ENCODE results near the gene SCART1. TPM values are rescaled to one million over a fixed set of nuclear protein-coding genes. Genes with fewer than 3 reads are reported as not detected.
"Not testable (repeated sequence)": the region's sequence is repeated elsewhere in the genome, so short reads cannot be mapped to it uniquely, and the experiment has no call there.

The SCART1 gene
- 1.5 TPM for total RNA-seq
- 1 to 10 TPM in 5 of 8 donors, under 1 TPM in 3; 0.53 to 1.9 (median 1.4) TPM for polyA plus RNA-seq (ENCODE audit: insufficient read depth in 1 of 8, insufficient read length in 8 of 8, low replicate concordance in 1 of 8)
- long read RNA-seq, donor 1, result 0 reads
- long read RNA-seq, donor 2, result 0 reads
- long read RNA-seq, donor 3, result 0 reads
- long read RNA-seq, donor 4, result 0 reads
- long read RNA-seq, donor 5, result 0 reads
- long read RNA-seq, donor 6, result 0 reads
- long read RNA-seq, donor 7, result 0 reads
- long read RNA-seq, donor 8, result 0 reads
- long read RNA-seq, donor 9, result 0 reads
- long read RNA-seq, donor 10, result 0 reads
- long read RNA-seq, donor 11, result 0 reads

DNA sequence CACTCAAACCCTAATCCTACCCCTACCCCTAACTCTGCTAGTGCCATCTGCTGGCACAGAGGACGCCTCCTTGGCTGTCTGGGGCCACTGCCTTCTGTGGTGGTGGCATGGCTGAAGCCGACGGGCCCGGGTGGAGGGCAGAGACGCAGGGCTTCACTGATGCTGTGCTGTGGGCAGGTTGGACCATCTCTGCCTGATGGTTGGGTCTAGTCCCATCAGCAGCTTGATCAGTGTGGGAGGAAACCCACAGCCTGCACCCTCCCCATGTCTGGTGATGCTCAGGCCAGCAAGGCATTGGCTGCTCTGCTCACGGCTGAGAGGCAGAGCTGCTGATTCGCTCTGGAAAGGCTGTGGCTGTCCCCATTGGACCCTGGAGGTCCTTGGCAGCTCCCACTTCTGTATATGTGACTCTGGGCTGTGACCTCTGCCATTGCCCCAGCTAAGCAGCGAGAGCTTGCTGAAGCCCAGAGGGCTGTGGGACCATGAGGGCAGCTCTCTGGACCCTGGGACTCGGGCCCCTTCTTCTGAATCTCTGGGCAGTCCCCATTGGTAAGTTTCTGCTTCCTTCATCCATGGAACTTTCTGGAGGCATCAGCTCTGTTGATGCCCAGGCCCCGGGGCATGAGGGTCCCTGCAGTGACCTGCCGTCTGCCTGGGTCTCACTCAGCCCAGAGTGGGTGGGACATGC is at the start of gene SCART1:
SCART1 (plus strand) TSS at position 430 of the 688 bp plus-strand sequence; CDS start at position 483, 53 bp downstream.
- Histone ChIP-seq H3K9me3 (replicated peaks; ENCODE audit: control insufficient read depth, low read depth, low read length) (no peaks in the 10 kb centered on the region), H3K36me3 (ENCODE audit: control insufficient read depth, insufficient read depth, low read length) (no peaks in the 10 kb centered on the region), H3K27me3 (ENCODE audit: control insufficient read depth, insufficient read depth, low read length) (no peaks in the 10 kb centered on the region), H3K4me1 (ENCODE audit: control insufficient read depth, insufficient read depth, low read length) (no peaks in the 10 kb centered on the region), H3K4me3 (ENCODE audit: low read length) (no peak within 1 kb of the TSS), H3K27ac (ENCODE audit: low read length) (no peak within 1 kb of the TSS)
- no peak for DNase-seq
- 87% methylated on average over 9 of the region's 11 CpGs for WGBS (ENCODE audit: insufficient coverage)

DNA sequence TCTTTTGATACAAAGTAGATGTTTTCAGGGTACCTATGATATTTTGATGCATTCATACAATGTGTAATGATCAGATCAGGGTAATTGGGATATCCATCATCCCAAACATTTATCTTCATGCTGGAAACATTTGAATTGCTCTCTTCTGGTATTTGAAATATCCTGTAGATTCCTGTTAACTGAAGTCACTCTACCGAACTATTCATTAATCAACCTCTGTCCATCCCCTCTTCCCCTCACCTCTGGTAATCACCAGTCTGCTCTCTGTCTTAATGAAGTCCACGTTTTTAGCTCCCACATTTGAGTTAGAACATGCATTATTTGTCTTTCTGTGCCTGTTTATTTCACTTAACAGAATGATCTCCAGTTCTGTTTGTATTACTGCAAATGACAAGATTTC is 48.5 kb upstream of the SCART1 start:
- Histone ChIP-seq H3K4me1 (ENCODE audit: control insufficient read depth, insufficient read depth, low read length) (no peaks in the 10 kb centered on the region), H3K27me3 (ENCODE audit: control insufficient read depth, insufficient read depth, low read length) (no peaks in the 10 kb centered on the region), H3K27ac (ENCODE audit: low read length) (no peak overlapping the region), H3K9me3 (replicated peaks; ENCODE audit: control insufficient read depth, low read depth, low read length) (peaks cover 17% of the 10 kb centered on the region), H3K36me3 (ENCODE audit: control insufficient read depth, insufficient read depth, low read length) (peaks cover 64% of the 10 kb centered on the region), H3K4me3 (ENCODE audit: low read length) (no peak overlapping the region)
- WGBS (ENCODE audit: insufficient coverage), result no CpG with 5 or more reads among the region's 2 CpGs
- no peak for DNase-seq

DNA sequence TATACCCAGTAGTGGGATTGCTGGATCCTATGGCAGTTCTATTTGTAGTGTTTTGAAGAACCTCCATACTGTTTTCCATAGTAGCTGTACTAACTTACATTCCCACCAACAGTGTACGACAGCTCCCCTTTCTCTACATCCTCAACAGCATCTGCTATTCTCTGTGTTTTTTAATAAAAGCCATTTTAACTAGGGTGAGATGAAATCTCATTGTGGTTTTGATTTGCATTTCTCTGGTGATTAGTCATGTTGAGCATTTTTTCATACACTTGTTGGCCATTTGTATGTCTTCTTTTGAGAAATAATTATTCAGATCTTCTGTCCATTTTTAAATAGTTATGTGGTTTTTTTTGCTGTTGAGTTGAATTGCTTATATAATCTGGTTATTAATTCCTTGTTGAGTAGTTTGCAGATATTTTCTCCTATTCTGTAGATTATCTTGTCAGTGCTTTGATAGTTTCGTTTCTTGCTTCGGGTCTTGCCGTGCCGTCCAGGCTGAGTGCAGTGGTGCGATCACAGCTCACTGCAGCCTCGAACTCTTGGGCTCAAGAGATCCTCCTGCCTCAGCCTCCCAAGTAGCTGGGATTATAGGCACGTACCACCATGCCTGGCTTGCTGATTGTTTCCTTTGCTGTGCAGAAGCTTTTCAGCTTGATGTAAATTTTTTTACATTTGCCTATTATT is 47.8 kb upstream of the SCART1 start:
- Histone ChIP-seq H3K4me1 (ENCODE audit: control insufficient read depth, insufficient read depth, low read length) (no peaks in the 10 kb centered on the region), H3K27me3 (ENCODE audit: control insufficient read depth, insufficient read depth, low read length) (no peaks in the 10 kb centered on the region), H3K4me3 (ENCODE audit: low read length) (no peak overlapping the region), H3K27ac (ENCODE audit: low read length) (no peak overlapping the region), H3K36me3 (ENCODE audit: control insufficient read depth, insufficient read depth, low read length) (peaks cover 63% of the 10 kb centered on the region), H3K9me3 (replicated peaks; ENCODE audit: control insufficient read depth, low read depth, low read length) (peaks cover 22% of the 10 kb centered on the region)
- WGBS (ENCODE audit: insufficient coverage), result 94% methylated on average over 6 of the region's 8 CpGs
- DNase-seq, result no peak

DNA sequence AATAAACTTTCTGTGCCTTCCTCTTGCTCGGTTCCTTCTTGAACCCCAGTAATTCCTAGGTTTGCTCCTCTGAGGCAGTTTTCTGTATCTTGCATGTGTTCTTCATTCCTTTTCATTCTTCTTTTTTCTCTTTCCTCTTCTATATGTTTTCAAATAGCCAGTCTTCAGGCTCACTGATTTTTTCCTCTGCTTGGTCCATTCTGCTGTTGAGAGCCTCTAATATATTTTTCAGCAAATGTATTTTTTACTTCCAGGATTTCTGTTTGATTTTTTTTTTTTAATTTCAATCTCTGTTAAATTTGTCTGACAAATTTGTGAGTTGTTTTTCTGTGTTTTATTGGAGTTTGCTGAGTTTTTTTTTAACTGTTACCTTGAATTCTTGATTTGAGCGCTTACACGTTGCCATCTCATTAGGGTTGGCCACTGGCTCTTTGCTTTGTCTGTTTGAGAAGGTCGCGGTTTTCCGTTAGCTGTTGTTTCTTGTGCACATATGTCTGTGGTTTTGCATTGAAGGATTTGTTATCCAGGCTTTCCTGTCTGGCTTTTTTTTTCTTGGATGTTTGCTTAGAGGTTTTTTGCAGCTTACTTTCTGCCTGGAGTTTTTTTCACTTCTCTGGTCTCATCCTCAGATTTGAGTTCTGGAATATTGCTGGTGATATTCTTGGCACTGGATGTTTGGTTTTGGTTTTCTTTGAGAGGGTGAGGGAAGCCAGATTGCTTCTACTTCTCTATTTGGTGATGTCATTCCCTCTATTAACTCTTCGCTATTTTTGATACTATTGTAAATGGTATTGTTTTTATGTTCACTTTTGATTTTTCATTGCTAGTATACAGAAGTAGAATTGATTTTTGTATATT is 42.0 kb upstream of the SCART1 start:
- H3K36me3 ChIP-seq (ENCODE audit: control insufficient read depth, insufficient read depth, low read length), result peaks cover 44% of the 10 kb centered on the region
- no peak overlapping the region for H3K4me3 ChIP-seq (ENCODE audit: low read length)
- peaks cover 42% of the 10 kb centered on the region for H3K9me3 ChIP-seq (replicated peaks; ENCODE audit: control insufficient read depth, low read depth, low read length)
- DNase-seq, result no peak
- no peaks in the 10 kb centered on the region for H3K4me1 ChIP-seq (ENCODE audit: control insufficient read depth, insufficient read depth, low read length)
- WGBS (ENCODE audit: insufficient coverage), result 80% methylated on average over 1 of the region's 7 CpGs
- no peaks in the 10 kb centered on the region for H3K27me3 ChIP-seq (ENCODE audit: control insufficient read depth, insufficient read depth, low read length)
- H3K27ac ChIP-seq (ENCODE audit: low read length), result no peak overlapping the region

DNA sequence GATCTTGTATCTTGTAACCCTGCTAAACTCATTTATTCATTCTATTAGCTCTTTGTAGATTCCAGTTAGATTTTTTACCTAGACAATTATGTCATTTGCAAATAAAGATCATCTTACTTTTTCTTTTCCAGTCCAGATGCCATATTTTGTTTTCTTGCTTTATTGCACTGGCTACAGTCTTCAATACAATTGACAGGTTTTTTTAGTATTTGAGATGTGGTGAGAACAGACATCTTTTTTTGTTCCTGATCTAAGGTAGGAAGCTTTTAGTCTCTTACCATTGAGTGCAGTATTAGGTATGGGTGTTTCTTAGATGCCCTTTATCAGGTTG is 41.4 kb upstream of the SCART1 start:
- Histone ChIP-seq H3K4me1 (ENCODE audit: control insufficient read depth, insufficient read depth, low read length) (no peaks in the 10 kb centered on the region), H3K36me3 (ENCODE audit: control insufficient read depth, insufficient read depth, low read length) (peaks cover 39% of the 10 kb centered on the region), H3K27ac (ENCODE audit: low read length) (no peak overlapping the region), H3K4me3 (ENCODE audit: low read length) (no peak overlapping the region), H3K27me3 (ENCODE audit: control insufficient read depth, insufficient read depth, low read length) (no peaks in the 10 kb centered on the region), H3K9me3 (replicated peaks; ENCODE audit: control insufficient read depth, low read depth, low read length) (peaks cover 38% of the 10 kb centered on the region)
- no peak for DNase-seq

DNA sequence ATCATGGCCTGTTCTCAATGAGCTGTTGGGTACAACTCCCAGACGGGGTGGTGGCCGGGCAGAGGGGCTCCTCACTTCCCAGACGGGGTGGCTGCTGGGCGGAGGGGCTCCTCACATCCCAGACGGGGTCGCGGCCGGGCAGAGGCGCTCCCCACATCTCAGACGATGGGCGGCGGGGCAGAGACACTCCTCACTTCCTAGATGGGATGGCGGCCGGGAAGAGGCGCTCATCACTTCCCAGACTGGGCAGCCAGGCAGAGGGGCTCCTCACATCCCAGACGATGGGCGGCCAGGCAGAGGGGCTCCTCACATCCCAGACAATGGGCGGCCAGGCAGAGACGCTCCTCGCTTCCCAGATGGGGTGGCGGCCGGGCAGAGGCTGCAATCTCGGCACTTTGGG is 39.3 kb upstream of the SCART1 start:
- 94% methylated on average over 2 of the region's 23 CpGs for WGBS (ENCODE audit: insufficient coverage)
- not testable (repeated sequence) for H3K27me3 ChIP-seq (ENCODE audit: control insufficient read depth, insufficient read depth, low read length); H3K4me1 ChIP-seq (ENCODE audit: control insufficient read depth, insufficient read depth, low read length); H3K4me3 ChIP-seq (ENCODE audit: low read length); H3K27ac ChIP-seq (ENCODE audit: low read length); DNase-seq
- Histone ChIP-seq H3K9me3 (replicated peaks; ENCODE audit: control insufficient read depth, low read depth, low read length) (peaks cover 32% of the 10 kb centered on the region), H3K36me3 (ENCODE audit: control insufficient read depth, insufficient read depth, low read length) (peaks cover 42% of the 10 kb centered on the region)

DNA sequence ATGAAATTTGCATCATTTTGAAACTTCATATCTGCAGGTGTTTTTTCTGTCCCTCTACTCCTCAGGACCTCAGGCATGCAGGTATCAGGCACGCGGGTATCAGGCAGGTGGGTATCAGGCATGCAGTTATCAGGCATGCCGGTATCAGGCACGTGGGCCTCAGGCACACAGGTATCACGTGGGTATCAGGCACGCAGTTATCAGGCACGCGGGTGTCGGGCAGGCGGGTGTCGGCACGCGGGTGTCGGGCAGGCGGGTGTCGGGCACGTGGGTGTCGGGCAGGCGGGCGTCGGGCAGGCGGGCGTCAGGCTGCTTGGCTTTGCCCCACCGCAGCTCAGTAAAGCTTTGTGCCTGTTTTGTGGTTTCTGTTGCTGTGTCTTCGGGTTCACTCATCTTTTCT is 38.0 kb upstream of the SCART1 start:
- WGBS (ENCODE audit: insufficient coverage), result 95% methylated on average over 11 of the region's 25 CpGs
- Histone ChIP-seq H3K27me3 (ENCODE audit: control insufficient read depth, insufficient read depth, low read length) (no peaks in the 10 kb centered on the region), H3K36me3 (ENCODE audit: control insufficient read depth, insufficient read depth, low read length) (peaks cover 46% of the 10 kb centered on the region), H3K27ac (ENCODE audit: low read length) (no peak overlapping the region), H3K9me3 (replicated peaks; ENCODE audit: control insufficient read depth, low read depth, low read length) (peaks cover 22% of the 10 kb centered on the region), H3K4me1 (ENCODE audit: control insufficient read depth, insufficient read depth, low read length) (no peaks in the 10 kb centered on the region), H3K4me3 (ENCODE audit: low read length) (no peak overlapping the region)
- no peak for DNase-seq

DNA sequence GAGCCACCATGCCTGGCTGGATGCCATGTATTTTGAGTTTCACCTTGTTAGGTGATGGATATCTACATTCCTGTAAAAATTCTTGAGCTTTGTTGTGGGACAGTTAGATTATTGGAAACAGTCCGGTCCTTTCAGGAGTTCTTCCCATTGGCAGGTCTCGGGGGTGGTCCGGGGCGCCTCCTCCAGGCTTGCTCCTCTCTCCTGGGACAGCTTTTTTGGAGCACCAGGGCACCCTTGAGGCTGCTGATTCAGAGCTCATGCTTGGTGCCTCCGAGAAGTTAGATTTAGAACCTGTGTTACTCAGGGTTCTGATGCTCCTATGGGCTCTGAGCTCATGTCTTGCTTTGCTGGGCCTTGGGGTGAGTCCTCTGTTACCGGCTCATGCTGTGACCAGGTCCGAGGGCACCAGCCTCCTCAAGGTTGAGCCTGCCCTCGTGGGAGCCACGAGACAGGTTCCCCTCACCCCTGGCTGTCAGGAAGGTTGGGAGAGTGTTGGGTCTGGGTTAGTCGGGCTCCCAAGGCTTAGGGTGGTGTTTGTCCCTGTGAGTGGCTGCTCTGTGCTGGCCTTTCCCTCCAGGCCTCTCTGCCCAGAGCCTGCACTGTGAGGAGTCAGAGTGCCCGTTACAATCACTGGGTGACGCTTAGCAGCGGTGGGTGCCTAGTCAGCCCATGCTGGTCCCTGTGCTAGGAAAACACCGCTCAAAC is 35.3 kb upstream of the SCART1 start:
- Histone ChIP-seq H3K36me3 (ENCODE audit: control insufficient read depth, insufficient read depth, low read length) (peaks cover 34% of the 10 kb centered on the region), H3K27me3 (ENCODE audit: control insufficient read depth, insufficient read depth, low read length) (peaks cover 4% of the 10 kb centered on the region), H3K4me1 (ENCODE audit: control insufficient read depth, insufficient read depth, low read length) (peaks cover 14% of the 10 kb centered on the region), H3K9me3 (replicated peaks; ENCODE audit: control insufficient read depth, low read depth, low read length) (peaks cover 2% of the 10 kb centered on the region), H3K27ac (ENCODE audit: low read length) (no peak overlapping the region), H3K4me3 (ENCODE audit: low read length) (no peak overlapping the region)
- no peak for DNase-seq
- 97% methylated on average over 11 of the region's 14 CpGs for WGBS (ENCODE audit: insufficient coverage)

DNA sequence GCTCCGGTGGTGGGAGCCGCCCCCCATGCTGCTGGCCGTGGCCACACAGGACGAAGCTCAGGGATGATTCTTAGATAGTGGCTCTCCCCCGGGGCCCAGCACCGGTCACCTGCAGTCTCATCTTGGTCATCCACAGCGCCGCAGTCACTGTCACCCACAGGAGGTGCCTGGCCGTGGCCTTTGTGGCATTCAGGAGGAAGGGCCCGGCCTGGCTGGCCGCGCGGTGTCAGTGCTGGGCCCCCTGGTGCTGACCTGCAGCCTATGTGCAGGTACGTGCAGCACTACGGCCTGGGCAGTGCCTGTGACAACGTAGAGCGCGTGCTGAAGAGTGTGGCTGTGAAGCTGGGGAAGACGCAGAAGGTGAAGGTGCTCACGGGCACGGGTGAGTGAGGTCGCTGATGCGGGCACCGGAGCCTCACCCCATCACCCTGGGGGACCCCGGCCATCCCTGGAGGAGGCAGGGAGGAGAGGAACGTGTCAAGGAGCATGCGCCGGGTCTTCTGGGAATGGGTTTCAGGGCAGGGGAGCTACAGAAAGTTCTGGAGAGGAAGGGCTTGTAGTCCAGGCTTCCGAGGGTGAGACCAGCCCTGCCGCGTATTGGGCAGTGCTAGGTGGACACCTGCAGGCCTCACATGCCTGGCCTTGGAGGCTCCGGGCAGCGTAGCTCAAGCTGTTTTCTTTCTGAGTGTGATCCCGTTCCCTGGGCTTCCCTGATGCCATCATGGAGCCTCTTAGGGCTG is 34.4 kb upstream of the SCART1 start:
- peaks cover 2% of the 10 kb centered on the region for H3K9me3 ChIP-seq (replicated peaks; ENCODE audit: control insufficient read depth, low read depth, low read length)
- peaks cover 14% of the 10 kb centered on the region for H3K4me1 ChIP-seq (ENCODE audit: control insufficient read depth, insufficient read depth, low read length)
- H3K4me3 ChIP-seq (ENCODE audit: low read length), result no peak overlapping the region
- 87% methylated on average over 33 of the region's 34 CpGs for WGBS (ENCODE audit: insufficient coverage)
- no peak overlapping the region for H3K27ac ChIP-seq (ENCODE audit: low read length)
- H3K27me3 ChIP-seq (ENCODE audit: control insufficient read depth, insufficient read depth, low read length), result peaks cover 4% of the 10 kb centered on the region
- H3K36me3 ChIP-seq (ENCODE audit: control insufficient read depth, insufficient read depth, low read length), result peaks cover 34% of the 10 kb centered on the region
- DNase-seq, result no peak

All from muscle of leg (tissue), 16 donors.